GM19238 (cell line): ENCODE data around the gene NAPG.
"Not testable (repeated sequence)": the region's sequence is repeated elsewhere in the genome, so short reads cannot be mapped to it uniquely, and the experiment has no call there.

ENCODE experiments used
- DNase-seq: peaks from one replicate; pipeline ENCODE4 v3.0.0; 2011; ENCODE audit warnings: low spot score; ENCODE audit not compliant: insufficient read length

NAPG gene

DNA sequence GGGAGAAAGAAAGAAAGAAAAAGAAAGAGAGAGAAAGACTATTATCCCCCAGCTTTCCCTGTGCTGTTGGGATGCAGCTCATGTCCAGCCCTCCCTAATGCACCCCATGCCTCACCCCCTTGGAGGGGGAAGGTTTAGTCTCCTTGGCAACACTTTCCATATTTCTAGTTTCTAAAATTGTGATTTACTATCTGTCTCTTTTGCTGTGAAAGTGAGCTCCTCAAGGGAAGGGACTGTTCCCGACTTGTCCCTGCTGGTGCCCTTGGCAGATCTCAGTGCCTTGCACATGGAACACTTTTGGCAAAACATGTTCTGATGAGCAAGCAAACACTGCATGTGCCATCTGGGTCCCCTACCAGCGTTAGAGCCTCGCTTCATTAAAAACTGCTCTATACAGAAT is 11.7 kb upstream of the NAPG start:
- DNase-seq: no peak

- no peak for DNase-seq
These were observed 11.2 kb upstream of the NAPG start for GRCh38 chr18:10514601-10515000.

DNA sequence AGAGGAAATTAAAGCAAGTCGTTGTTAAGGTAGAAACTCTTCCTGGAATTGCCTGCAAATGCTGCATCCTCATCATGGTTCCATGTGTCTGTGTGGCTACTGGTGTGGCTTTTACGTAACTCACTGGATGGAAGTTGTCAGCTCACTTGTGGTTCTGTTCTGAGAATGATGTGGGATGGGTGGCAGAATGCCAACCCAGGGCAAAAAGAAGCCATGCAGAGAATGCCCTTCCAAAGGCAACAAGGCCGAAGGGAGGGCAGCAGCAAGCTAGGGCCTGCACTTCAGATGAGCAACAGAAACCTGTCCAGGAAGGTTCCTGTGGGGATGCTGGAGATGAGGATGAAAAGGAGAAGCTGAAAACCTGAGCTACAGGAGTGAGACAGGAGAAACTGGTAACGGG is 10.4 kb upstream of the NAPG start:
- no peak for DNase-seq

- no peak for DNase-seq
These were observed 9.7 kb upstream of the NAPG start for GRCh38 chr18:10516078-10516477.

DNA sequence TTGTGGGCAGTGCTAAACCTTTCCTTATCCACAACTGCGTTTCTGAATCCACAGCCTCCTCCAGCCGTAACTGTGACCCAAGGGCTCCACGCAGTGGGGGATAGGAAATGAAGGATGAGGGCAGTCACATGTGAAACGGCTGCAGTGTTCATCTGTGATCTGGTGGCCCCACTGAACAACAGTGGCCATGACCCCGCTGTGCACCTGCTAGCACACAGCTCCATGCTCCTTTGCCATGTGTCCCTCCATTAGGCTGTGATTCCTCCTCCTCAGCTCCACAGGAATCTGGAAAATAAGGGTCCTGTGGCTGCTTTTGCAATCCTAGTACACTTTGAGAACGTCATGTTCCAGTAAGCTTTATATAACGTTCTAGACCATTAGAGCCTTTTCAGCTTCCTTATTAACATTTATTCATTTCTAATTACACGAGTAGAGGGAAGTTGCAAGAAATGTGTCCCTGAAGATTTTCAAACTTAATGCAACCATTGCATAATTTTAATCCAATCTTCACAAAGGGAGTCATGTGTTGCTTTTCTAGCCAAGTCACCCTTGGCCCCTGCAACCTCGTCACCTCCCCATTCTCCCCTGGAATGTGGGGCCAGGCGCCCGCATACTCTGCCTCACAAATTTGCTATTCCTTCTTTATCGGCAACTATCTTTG is 7.1 kb upstream of the NAPG start:
- no peak for DNase-seq

DNA sequence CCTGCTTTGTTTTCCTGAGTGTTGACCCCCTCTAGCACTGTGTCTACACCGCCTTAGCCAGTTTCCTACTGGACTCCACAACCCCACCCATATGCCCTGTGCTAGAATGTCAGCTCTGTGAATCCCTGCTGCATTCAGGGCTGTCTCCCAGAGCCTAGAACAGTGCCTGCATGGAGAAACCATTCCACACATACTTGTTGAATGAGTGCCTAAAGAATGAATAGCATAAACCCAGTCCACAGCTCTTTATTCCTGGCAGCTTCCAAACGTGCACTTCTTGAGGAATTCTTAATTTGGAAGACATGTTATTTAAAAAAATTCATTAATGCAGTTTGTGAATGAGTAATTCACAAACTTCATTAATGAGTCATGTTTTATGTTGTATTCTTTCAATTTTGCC is 6.5 kb upstream of the NAPG start:
- DNase-seq: no peak

- peak; percentile 46 for DNase-seq
These were observed 5.6 kb upstream of the NAPG start for GRCh38 chr18:10519999-10520935.

DNA sequence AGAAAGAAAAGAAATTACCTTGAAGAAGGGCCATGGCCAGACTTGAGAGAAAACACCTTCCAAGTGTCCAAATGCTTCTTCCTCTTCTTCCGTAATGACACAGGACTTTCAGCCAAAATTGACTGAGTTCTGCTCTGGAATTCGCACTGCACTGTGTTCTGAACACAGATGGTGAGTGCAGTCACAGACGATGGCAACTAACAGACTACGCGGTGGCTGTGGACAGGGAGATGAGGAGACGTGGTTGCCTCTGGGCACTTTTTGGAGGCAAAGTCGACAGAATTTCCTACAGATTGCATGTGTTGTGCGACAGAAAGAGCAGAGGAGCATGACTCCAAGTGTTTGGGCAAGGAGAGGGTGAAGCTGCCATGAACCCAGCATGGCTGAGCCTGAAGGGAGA is 4.3 kb upstream of the NAPG start:
- no peak for DNase-seq

DNA sequence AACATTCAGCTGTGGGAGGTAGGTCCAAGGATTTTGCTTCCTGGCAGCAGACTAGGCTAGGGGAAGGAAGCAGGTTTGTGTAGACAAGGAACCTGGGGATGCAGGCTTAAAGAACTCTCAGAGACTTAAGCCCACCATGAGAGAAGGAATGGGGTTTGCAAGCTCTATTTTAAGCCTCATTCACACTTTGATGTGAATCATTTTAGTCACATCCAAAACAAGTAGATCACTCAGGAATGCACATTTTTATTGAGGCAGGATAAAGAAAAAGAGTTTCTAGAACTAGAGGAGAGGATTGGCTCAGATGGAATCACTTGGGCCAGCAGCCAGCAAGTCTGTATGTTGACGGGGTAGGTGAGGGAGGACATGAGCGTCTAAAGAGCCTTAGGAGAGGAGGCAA is 3.3 kb upstream of the NAPG start:
- DNase-seq: no peak

GRCh38 chr18:10523544-10523943 is 2.3 kb upstream of the NAPG start:
- no peak for DNase-seq

DNA sequence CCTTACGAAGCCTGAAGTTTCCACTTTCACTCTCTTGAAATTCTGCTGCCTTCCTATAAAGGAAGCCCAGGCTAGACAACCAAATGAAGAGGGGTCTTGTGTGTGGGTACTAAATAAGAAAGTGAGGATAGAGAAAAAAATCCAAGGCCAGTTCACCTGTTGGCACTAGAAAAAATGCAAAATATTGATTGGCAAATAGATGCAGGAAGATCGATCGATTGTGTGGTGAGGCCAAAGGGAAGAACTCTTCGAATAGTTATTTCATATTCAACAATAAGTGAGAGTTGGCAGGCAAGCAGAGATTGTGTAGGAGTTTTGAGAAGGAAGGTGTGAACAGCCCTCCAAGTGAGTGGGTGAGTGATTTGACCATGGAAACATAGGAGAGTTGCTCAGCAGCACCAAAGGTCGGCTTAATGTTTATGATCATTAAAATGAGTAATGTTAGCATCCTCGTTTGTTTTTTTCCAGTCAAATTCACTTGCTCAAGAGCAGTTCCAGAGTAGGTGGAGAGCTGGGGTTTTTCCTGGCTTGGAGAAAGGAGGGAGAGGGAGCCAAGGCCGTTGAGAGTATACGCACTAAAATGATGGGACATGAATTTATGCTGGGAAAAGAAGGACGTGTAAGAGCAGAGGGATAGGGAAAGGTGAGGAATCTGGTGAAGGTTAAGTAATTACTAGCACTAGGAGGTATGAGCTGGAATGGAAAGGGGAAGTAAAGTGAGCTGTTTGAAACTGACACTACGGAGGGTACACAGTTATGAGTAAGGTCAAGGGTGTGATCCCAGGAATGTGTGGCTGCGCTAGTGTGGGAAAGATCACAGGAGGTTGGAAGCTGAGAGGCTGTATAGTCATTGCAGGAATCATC is 1.1 kb upstream of the NAPG start:
- no peak for DNase-seq

DNA sequence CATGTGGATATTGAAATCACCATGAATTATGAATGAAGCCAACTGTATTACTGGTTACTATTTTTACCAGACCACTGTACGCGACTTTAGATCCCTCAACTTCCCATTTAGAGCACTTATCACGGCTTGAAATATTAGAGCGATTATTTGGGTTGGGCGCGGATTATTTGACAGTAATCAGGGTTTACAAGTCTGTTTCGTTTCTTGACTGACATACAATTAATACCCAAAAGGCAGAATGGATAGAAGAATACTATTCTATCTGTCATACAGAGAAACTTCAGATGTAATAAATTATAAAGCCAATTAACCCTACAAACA is 496 bp upstream of the NAPG start:
- DNase-seq: no peak

GRCh38 chr18:10526561-10526949 is 728 bp downstream of the NAPG start:
- no peak for DNase-seq

DNA sequence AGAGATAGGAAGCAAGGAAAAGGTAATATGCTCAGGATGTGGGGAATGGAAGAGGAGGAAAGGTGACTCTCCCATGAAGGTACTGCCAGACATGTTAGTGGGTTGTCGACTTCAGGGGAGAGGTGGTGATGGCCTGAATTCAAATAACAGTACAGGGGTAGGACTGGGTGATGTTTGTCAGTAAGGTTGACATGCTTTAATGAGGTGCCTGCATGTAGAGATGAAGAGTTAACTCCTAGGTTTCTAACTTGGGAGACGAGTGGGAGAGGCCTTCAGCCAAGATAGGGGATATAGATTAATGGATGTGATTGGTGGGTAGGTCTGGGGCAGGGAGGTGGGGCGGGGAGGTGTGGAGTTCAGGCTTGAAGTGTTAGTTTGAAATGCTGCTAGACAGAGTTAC is 2.6 kb downstream of the NAPG start:
- no peak for DNase-seq

GRCh38 chr18:10530002-10530401 is 4.2 kb downstream of the NAPG start:
- no peak for DNase-seq

DNA sequence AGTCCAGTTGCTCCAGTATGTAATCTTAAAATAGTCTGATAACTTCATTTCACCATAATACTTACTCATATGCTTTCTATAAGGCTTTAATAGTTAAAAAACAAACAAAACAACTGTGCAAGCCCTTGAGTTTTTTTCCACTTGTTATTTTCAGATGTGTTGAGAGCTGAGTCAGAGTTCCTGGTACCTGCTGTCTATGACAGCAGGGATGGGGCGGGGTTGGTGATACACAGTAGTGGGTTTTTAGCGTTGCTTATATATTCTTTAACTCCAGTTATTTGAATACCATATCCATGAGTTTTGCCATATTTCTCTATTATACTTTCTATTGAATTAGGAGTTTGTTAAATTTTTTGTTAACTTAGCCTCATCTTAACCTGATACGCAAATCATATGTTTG is 5.0 kb downstream of the NAPG start:
- no peak for DNase-seq

- no peak for DNase-seq
These were observed 7.3 kb downstream of the NAPG start for GRCh38 chr18:10533111-10533510.

- DNase-seq: no peak
These were observed 10.5 kb downstream of the NAPG start for GRCh38 chr18:10536280-10536679.

- DNase-seq: no peak
These were observed 11.9 kb downstream of the NAPG start for GRCh38 chr18:10537765-10538164.

DNA sequence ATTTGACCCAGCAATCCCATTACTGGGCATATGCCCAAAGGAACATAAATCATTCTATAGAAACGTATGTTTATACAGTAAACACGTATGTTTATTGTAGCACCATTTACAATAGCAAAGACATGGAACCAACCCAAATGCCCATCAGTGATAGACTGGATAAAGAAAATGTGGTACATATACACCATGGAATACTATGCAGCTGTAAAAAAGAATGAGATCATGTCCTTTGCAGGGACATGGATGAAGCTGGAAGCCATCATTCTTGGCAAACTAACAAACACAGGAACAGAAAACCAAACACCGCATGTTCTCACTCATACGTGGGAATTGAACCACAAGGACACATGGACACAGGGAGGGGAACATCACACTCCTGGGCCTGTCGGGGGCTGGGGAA is 13.3 kb downstream of the NAPG start:
- not testable (repeated sequence) for DNase-seq

GRCh38 chr18:10543277-10543676 is 17.4 kb downstream of the NAPG start:
- DNase-seq: no peak

GRCh38 chr18:10544093-10544748 is 18.4 kb downstream of the NAPG start:
- DNase-seq: no peak
